ENCODE data around the gene DCLK1. TPM values are rescaled to one million over a fixed set of nuclear protein-coding genes. Genes with fewer than 3 reads are reported as not detected.

DCLK1 gene
- total RNA-seq, 1 donor from 2014 or later = 22.4 TPM

DNA sequence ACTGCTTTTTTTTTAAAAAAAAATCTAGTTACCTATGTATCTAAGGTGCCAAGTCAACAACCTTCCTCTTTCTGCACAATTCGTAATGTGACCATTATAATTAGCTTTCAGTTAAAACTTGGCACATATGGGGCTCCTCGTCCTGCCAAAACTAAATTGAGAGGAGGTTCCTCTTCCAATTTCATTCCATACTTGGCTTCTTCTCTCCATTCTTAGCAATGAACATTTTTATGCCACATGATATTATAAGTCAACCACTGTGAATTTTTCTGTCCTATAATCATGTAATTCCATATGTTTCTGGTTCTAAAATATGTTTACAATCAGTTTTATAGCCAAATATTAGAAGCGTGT is 177.0 kb downstream of the DCLK1 start:
- TF ChIP-seq, protein P1, sequence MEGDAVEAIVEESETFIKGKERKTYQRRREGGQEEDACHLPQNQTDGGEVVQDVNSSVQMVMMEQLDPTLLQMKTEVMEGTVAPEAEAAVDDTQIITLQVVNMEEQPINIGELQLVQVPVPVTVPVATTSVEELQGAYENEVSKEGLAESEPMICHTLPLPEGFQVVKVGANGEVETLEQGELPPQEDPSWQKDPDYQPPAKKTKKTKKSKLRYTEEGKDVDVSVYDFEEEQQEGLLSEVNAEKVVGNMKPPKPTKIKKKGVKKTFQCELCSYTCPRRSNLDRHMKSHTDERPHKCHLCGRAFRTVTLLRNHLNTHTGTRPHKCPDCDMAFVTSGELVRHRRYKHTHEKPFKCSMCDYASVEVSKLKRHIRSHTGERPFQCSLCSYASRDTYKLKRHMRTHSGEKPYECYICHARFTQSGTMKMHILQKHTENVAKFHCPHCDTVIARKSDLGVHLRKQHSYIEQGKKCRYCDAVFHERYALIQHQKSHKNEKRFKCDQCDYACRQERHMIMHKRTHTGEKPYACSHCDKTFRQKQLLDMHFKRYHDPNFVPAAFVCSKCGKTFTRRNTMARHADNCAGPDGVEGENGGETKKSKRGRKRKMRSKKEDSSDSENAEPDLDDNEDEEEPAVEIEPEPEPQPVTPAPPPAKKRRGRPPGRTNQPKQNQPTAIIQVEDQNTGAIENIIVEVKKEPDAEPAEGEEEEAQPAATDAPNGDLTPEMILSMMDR (conservative IDR thresholded peaks at IDR 0.05) = no peak
- Mint-ChIP-seq H3K4me3 (no peak overlapping the region), H3K36me3 (ENCODE audit: low read depth) (no peaks in the 10 kb centered on the region), H3K27me3 (ENCODE audit: low read depth) (no peaks in the 10 kb centered on the region), H3K4me1 (peaks cover 9% of the 10 kb centered on the region), H3K27ac (ENCODE audit: unreplicated experiment) (no peak overlapping the region), H3K9me3 (no peaks in the 10 kb centered on the region)
- DNase-seq (ENCODE audit: low read depth, low spot score) = no peak

DNA sequence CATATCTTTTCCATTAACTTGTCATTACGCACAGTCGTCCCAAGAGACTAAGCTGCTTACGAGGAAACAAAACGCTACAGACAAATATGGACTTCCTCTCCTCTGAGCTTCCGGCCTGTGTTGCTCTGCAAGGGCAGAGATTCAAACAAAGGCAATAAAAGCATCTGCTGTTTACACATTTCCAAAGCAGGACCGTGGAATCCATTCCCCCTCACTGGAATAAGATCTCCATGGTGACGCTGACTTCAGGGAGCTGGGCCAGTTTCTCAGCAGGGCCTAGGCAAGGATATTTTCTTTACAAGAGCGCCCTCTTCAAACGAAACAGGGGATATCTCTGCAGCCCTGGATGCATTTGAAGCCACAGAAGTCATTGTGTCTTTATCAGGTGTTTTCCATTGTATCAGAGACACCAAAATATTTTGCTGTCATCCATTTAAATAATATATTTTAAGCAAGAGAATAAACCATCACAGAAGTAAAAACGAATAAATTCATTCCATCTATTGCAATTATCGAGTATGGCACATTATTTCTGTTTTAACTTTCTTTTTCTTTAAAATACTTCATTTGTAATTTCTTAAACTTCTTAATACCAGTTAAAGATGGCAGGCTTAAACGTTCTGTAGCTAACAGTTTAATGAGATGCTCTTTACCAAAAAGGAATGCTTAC is 177.5 kb downstream of the DCLK1 start:
- no peaks in the 10 kb centered on the region for H3K36me3 Mint-ChIP-seq (ENCODE audit: low read depth)
- no peaks in the 10 kb centered on the region for H3K27me3 Mint-ChIP-seq (ENCODE audit: low read depth)
- H3K4me3 Mint-ChIP-seq = peak overlapping the region; percentile 54

DNA sequence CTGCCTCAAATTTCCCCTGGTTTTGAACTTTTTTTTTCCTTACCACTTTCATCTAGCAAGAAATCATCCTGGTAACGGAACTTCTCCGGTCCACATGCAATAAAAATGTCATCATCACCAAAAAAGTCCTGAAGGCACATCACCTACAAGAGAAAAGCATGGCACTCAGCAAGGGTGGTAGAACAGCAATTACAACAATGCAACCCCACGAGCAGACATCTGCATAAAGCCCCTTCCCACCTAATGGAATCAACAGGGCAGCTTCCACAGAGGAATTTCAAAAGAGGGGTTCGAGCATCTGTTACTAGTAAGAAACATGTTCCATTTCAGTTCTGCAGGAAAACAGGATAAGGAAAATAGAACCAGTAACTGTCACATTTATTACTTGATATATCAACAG is 183.9 kb downstream of the DCLK1 start:
- Mint-ChIP-seq H3K36me3 (ENCODE audit: low read depth) (peaks cover 6% of the 10 kb centered on the region), H3K4me3 (no peak overlapping the region), H3K27ac (ENCODE audit: unreplicated experiment) (no peak overlapping the region), H3K27me3 (ENCODE audit: low read depth) (no peaks in the 10 kb centered on the region), H3K9me3 (peaks cover 3% of the 10 kb centered on the region), H3K4me1 (peaks cover 4% of the 10 kb centered on the region)
- TF ChIP-seq, protein P1 (conservative IDR thresholded peaks at IDR 0.05) = no peak
- DNase-seq (ENCODE audit: low read depth, low spot score) = no peak

More for the DNA sequence above, 177.5 kb downstream of the DCLK1 start:
- TF ChIP-seq, protein P1 (conservative IDR thresholded peaks at IDR 0.05) = peak; percentile 68
- DNase-seq (ENCODE audit: low read depth, low spot score) = peak; percentile 55
- H3K4me1 Mint-ChIP-seq = peaks cover 9% of the 10 kb centered on the region
- H3K27ac Mint-ChIP-seq (ENCODE audit: unreplicated experiment) = peak overlapping the region; percentile 32
- no peaks in the 10 kb centered on the region for H3K9me3 Mint-ChIP-seq

DNA sequence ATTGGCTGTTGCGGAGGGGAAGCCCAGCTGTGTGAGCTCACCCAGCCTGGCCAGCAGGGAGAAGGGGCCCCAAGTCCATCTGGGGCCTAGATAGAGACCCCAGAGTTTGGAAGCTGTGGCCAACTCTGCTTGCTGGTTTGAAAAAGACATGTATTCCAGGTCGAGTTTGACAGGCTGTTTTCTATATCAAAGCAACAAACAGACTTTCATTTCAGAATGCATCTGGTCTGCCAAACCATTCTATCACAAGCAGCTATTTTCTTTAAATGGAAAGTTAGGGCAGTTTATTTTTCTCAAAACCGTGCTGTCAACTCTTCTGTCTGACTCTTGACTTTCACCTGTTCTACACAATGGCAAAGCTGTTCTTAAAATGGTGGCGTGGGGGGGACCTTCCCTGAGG is 185.8 kb downstream of the DCLK1 start:
- peaks cover 3% of the 10 kb centered on the region for H3K9me3 Mint-ChIP-seq
- peaks cover 6% of the 10 kb centered on the region for H3K36me3 Mint-ChIP-seq (ENCODE audit: low read depth)
- no peak overlapping the region for H3K27ac Mint-ChIP-seq (ENCODE audit: unreplicated experiment)
- no peak overlapping the region for H3K4me3 Mint-ChIP-seq
- TF ChIP-seq, protein P1 (conservative IDR thresholded peaks at IDR 0.05) = no peak
- H3K4me1 Mint-ChIP-seq = no peaks in the 10 kb centered on the region
- DNase-seq (ENCODE audit: low read depth, low spot score) = no peak
- H3K27me3 Mint-ChIP-seq (ENCODE audit: low read depth) = no peaks in the 10 kb centered on the region

DNA sequence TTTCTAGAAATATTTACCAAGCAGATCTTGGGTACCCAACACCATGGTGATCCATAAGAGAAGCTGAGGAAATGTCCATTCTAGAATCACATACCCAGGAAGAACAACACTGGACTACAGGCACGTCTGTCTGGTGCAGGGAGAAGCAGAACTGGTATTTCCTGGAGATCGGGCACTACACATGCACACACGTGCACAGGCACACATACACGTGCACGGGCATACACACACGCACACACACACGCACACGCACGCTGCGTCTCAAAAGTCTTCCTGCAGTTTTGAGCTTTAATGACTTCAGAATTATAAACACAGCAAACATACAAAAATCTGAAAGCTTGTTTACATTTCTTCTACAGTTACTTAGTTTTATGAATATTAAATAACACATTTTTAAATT is 189.8 kb downstream of the DCLK1 start:
- no peak overlapping the region for H3K27ac Mint-ChIP-seq (ENCODE audit: unreplicated experiment)
- no peak overlapping the region for H3K4me3 Mint-ChIP-seq
- no peaks in the 10 kb centered on the region for H3K4me1 Mint-ChIP-seq
- H3K27me3 Mint-ChIP-seq (ENCODE audit: low read depth) = no peaks in the 10 kb centered on the region
- TF ChIP-seq, protein P1 (conservative IDR thresholded peaks at IDR 0.05) = no peak
- no peak for DNase-seq (ENCODE audit: low read depth, low spot score)
- H3K9me3 Mint-ChIP-seq = peaks cover 3% of the 10 kb centered on the region
- peaks cover 11% of the 10 kb centered on the region for H3K36me3 Mint-ChIP-seq (ENCODE audit: low read depth)
